Small intestine (tissue), 16 donors: ENCODE measurements around the gene LRRC18. TPM values are rescaled to one million over a fixed set of nuclear protein-coding genes. Genes with fewer than 3 reads are reported as not detected.

Source experiments
- DNase-seq, 2 donors: peaks; one replicate each; pipeline versions ENCODE4 v3.0.0 to v3.0.0-alpha.2; 2013
- FAIRE-seq: peaks from 2 replicates; lab custom pipeline; 2012; peaks lifted over from hg19 to GRCh38; lab: Jason Lieb, UNC
- H3K27ac ChIP-seq, 3 donors: one replicate each; pipeline ENCODE4 v1.5.1; 2013; ENCODE audit warnings: low read length in 2 of 3, mild to moderate bottlenecking in 2 of 3, control low read depth in 1 of 3, inconsistent platforms in 1 of 3, low read depth in 1 of 3, moderate library complexity in 1 of 3
- H3K27me3 ChIP-seq, 3 donors: one replicate each; pipeline ENCODE4 v1.6.1; 2013; ENCODE audit warnings: low read length in 3 of 3, inconsistent platforms in 1 of 3; ENCODE audit not compliant: control insufficient read depth in 3 of 3, insufficient read depth in 3 of 3
- H3K36me3 ChIP-seq, 3 donors: one replicate each; pipeline ENCODE4 v1.6.1; 2013; ENCODE audit warnings: low read length in 3 of 3, inconsistent platforms in 1 of 3, low read depth in 1 of 3, mild to moderate bottlenecking in 1 of 3, moderate library complexity in 1 of 3; ENCODE audit not compliant: control insufficient read depth in 3 of 3, insufficient read depth in 2 of 3
- H3K4me1 ChIP-seq, 3 donors: one replicate each; pipeline ENCODE4 v1.6.1; 2013; ENCODE audit warnings: low read length in 2 of 3, inconsistent platforms in 1 of 3, low read depth in 1 of 3, mild to moderate bottlenecking in 1 of 3, moderate library complexity in 1 of 3; ENCODE audit not compliant: control insufficient read depth in 3 of 3, insufficient read depth in 2 of 3
- H3K4me3 ChIP-seq, 3 donors: one replicate each; pipeline ENCODE4 v1.5.1; 2013; ENCODE audit warnings: low read length in 3 of 3, control low read depth in 1 of 3, inconsistent platforms in 1 of 3, low read depth in 1 of 3, mild to moderate bottlenecking in 1 of 3, moderate library complexity in 1 of 3
- H3K9me3 ChIP-seq, 2 donors: one replicate each; pipeline ENCODE4 v1.6.1; 2013; ENCODE audit warnings: low read depth in 1 of 2, low read length in 1 of 2; ENCODE audit not compliant: control insufficient read depth in 2 of 2, insufficient read depth in 1 of 2
- WGBS, 3 donors: extraction: QIAGEN DNeasy Blood & Tissue Kit; methylation state at CpG; one replicate each; pipeline ENCODE4 v1.1.7; 2013; 5-methylcytosine and 5-hydroxymethylcytosine counted together
- long read RNA-seq, 10 donors: transcript quantifications; one replicate each; lab custom pipeline, GENCODE V29; 2026
- polyA plus RNA-seq, 4 donors: library from polyadenylated mRNA; stranded (reverse) in 3 of 4; unstranded in 1 of 4; fragments of 200-250 nt in 3 of 4; fragments of 120-200 nt in 1 of 4; gene quantifications; one replicate each; pipeline versions ENCODE4 v1.2.1 to v1.2.3, GENCODE V29; 2013
- donor health status: healthy with polysubstance abuse.
- donor health status: control.
- donor health status: control.
- donor health status: Bipolar disorder and iron deficiency.
- donor health status: healthy.

The LRRC18 gene
- under 1 TPM in 2 of 4 donors, not detected in 2; 0.03 to 0.25 TPM for polyA plus RNA-seq
- long read RNA-seq, donor 1, result 0 reads
- long read RNA-seq, donor 2, result 0 reads
- long read RNA-seq, donor 3, result 0 reads
- long read RNA-seq, donor 4, result 0 reads
- long read RNA-seq, donor 5, result 0 reads
- long read RNA-seq, donor 6, result 0 reads
- long read RNA-seq, donor 7, result 0 reads
- long read RNA-seq, donor 8, result 0 reads
- long read RNA-seq, donor 9, result 0 reads
- long read RNA-seq, donor 10, result 0 reads

- Histone ChIP-seq H3K4me1 (no peaks in the 10 kb centered on the region), H3K4me3 (no peak within 1 kb of the TSS), H3K27ac (no peak within 1 kb of the TSS), H3K36me3 (no peaks in the 10 kb centered on the region), H3K27me3 (no peaks in the 10 kb centered on the region), H3K9me3 (no peaks in the 10 kb centered on the region)
- FAIRE-seq (no peak), DNase-seq (no peak)
- WGBS, 3 donors, result 90 to 96% (median 95%) methylated on average over 2 of the region's 2 CpGs
Measured at GRCh38 chr10:48939790-48940325, at the start of gene LRRC18. LRRC18 (minus strand) TSS chr10:48939840; CDS start chr10:48914155, 25,685 bp downstream.

GRCh38 chr10:48985621-48986158 lies 46.0 kb upstream of the LRRC18 start:
- Histone ChIP-seq H3K27ac (no peak overlapping the region), H3K9me3 (no peaks in the 10 kb centered on the region), H3K27me3 (no peaks in the 10 kb centered on the region), H3K4me1 (no peaks in the 10 kb centered on the region), H3K4me3 (no peak overlapping the region), H3K36me3 (no peaks in the 10 kb centered on the region)
- DNase-seq (no peak), FAIRE-seq (no peak)
- 88 to 97% (median 90%) methylated on average over 7 of the region's 7 CpGs for WGBS, 3 donors

- Histone ChIP-seq H3K4me1 (no peaks in the 10 kb centered on the region), H3K27ac (no peak overlapping the region), H3K9me3 (no peaks in the 10 kb centered on the region), H3K27me3 (no peaks in the 10 kb centered on the region), H3K36me3 (no peaks in the 10 kb centered on the region), H3K4me3 (no peak overlapping the region)
- FAIRE-seq (no peak), DNase-seq (no peak)
- 64 to 77% (median 69%) methylated on average over 5 of the region's 5 CpGs for WGBS, 3 donors
Measured at GRCh38 chr10:48983648-48984351, 44.2 kb upstream of the LRRC18 start.

GRCh38 chr10:48982584-48982983 lies 42.9 kb upstream of the LRRC18 start:
- Histone ChIP-seq H3K4me1 (no peaks in the 10 kb centered on the region), H3K9me3 (no peaks in the 10 kb centered on the region), H3K27me3 (no peaks in the 10 kb centered on the region), H3K36me3 (no peaks in the 10 kb centered on the region), H3K27ac (no peak overlapping the region), H3K4me3 (no peak overlapping the region)
- FAIRE-seq, result no peak
- no peak for DNase-seq
- 67 to 87% (median 79%) methylated on average over 5 of the region's 5 CpGs for WGBS, 3 donors

- Histone ChIP-seq H3K4me3 (no peak overlapping the region), H3K9me3 (no peaks in the 10 kb centered on the region), H3K27me3 (no peaks in the 10 kb centered on the region), H3K4me1 (no peaks in the 10 kb centered on the region), H3K27ac (no peak overlapping the region), H3K36me3 (no peaks in the 10 kb centered on the region)
- 24 to 37% (median 34%) methylated on average over 12 of the region's 12 CpGs for WGBS, 3 donors
- FAIRE-seq (no peak), DNase-seq (peak; percentile 40 to 61)
Measured at GRCh38 chr10:48981310-48981907, 41.8 kb upstream of the LRRC18 start.

GRCh38 chr10:48978318-48978717 lies 38.7 kb upstream of the LRRC18 start:
- 73 to 85% (median 75%) methylated on average over 4 to 5 of the region's 5 CpGs for WGBS, 3 donors
- Histone ChIP-seq H3K4me3 (no peak overlapping the region), H3K4me1 (no peaks in the 10 kb centered on the region), H3K27ac (no peak overlapping the region), H3K9me3 (no peaks in the 10 kb centered on the region), H3K36me3 (no peaks in the 10 kb centered on the region), H3K27me3 (no peaks in the 10 kb centered on the region)
- DNase-seq, result no peak
- no peak for FAIRE-seq

GRCh38 chr10:48976196-48976595 lies 36.6 kb upstream of the LRRC18 start:
- no peaks in the 10 kb centered on the region for H3K4me1 ChIP-seq
- no peaks in the 10 kb centered on the region for H3K27me3 ChIP-seq
- no peaks in the 10 kb centered on the region for H3K9me3 ChIP-seq
- FAIRE-seq (no peak), DNase-seq (peak; percentile 14 to 41)
- H3K36me3 ChIP-seq, result no peaks in the 10 kb centered on the region
- H3K4me3 ChIP-seq, result no peak overlapping the region
- no peak overlapping the region for H3K27ac ChIP-seq

- no peaks in the 10 kb centered on the region for H3K9me3 ChIP-seq
- H3K36me3 ChIP-seq, result no peaks in the 10 kb centered on the region
- no peaks in the 10 kb centered on the region for H3K4me1 ChIP-seq
- no peaks in the 10 kb centered on the region for H3K27me3 ChIP-seq
- no peak overlapping the region for H3K4me3 ChIP-seq
- WGBS, 3 donors, result 83 to 92% (median 84%) methylated on average over 12 of the region's 12 CpGs
- FAIRE-seq (no peak), DNase-seq (no peak)
- no peak overlapping the region for H3K27ac ChIP-seq
Measured at GRCh38 chr10:48974510-48975156, 35.0 kb upstream of the LRRC18 start.
